HFF-Myc (cell line): ENCODE data around the gene RNF149.
A peak's percentile ranks its signal among the peaks of the same experiment; 100 is the strongest.
"Not testable (repeated sequence)": the region's sequence is repeated elsewhere in the genome, so short reads cannot be mapped to it uniquely, and the experiment has no call there.

Experiments used
- DNase-seq: peaks from one replicate; pipeline ENCODE4 v3.0.0-alpha.2; 2011; ENCODE audit warnings: low read depth; ENCODE audit errors: extremely low read depth
- H3K4me3 ChIP-seq: replicated peaks from 2 replicates; pipeline ENCODE4 v1.5.1; 2011; ENCODE audit warnings: low read depth, mild to moderate bottlenecking, control low read depth, low read length
- CTCF ChIP-seq: IDR thresholded peaks from 2 replicates; pipeline ENCODE4 v1.5.1; 2012; ENCODE audit warnings: mild to moderate bottlenecking, low read depth, low read length, control low read depth; ENCODE audit errors: missing control alignments

The RNF149 gene

DNA sequence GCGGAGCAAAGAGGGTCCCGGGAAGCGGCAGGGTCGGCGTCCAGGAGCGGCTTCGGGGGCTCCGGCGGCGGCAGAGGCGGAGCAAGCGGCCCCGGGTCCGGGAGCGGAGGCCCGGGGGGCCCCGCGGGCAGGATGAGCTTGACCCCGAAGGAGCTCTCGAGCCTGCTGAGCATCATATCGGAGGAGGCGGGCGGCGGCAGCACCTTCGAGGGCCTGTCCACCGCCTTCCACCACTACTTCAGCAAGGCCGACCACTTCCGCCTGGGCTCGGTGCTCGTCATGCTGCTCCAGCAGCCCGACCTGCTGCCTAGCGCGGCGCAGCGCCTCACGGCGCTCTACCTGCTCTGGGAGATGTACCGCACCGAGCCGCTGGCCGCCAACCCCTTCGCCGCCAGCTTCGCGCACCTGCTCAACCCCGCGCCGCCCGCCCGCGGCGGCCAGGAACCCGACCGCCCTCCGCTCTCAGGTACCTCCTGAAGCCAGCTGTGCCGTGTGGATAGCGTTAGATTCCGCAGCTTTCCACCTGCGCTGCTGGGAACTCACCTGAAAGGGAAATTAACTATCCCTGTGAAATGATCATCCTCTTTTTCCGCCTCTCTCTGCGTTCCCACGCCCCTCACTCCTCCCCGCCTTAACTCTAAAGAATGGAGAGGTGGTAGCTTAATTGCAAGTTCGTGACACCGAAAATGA is 55.3 kb downstream of the RNF149 start:
- DNase-seq: no peak
- peak overlapping the region; percentile 99 for H3K4me3 ChIP-seq
- TF ChIP-seq CTCF: no peak

DNA sequence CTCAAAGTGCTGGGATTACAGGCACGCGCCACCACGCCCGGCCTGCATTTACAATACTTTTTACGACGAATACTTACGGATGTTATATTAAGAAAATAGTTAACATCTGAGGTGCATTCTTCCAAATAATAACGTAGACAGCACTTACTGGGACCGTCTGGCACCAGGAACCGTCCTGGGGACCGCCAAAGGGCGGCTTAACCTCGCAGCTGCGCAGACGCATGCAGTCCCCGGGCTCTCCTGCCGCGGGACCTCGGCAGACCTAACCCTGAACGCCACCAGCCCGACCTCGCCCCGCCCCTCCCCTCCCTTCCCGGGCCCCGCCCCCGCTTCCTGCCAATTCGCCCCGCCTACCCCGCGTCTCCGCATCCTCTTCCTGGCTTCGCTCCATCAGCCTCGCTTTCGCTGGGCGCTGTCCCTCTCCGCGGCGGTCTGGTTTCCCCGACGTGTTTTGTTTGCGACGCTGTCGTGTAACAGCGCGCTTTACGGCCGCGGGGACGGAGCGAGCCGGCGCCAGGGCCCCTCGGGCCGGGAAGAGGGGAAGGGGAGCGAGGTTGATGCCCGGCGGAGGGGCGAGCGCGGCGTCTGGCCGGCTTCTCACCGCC is 56.0 kb downstream of the RNF149 start, which contains the start of gene CNOT11:
Gene CNOT11, plus strand, starts transcription at position 479 of the 605 bp plus-strand sequence. Its CDS starts 79 bp downstream, at position 558.
- TF ChIP-seq CTCF: no peak
- H3K4me3 ChIP-seq: peak within 1 kb of the TSS; percentile 99
- DNase-seq: peak; percentile 96

DNA sequence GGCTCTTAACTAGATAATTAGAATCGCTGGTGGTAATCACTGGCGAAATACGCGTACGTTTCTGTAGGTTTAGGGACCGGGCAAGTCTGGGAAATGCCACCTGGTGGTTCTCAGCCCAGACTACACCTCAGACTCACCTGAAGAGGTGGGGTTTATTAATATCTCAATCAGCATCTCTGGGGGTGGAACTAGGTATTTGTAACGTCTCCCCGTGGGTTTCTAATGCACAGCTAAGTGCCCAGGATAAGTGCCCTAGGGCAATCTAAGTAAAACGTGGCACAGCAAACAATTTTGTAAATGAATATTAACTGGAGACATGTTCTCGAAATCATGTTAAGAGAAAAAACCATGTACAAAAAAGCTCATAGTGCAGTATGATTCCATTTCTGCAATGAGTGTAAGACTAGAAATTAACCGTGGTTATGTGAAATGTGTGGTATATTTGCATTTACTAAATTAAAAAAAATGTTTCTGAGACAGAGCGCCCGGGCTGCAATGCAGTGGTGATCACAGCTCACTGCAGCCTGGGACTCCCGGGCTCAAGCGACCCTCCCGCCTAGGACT is 56.6 kb downstream of the RNF149 start:
- peak overlapping the region; percentile 99 for H3K4me3 ChIP-seq
- no peak for DNase-seq
- peak; percentile 20 for TF ChIP-seq CTCF

- DNase-seq, H3K4me3 ChIP-seq: not testable (repeated sequence)
Observed at GRCh38 chr2:101251246-101251781, 57.2 kb downstream of the RNF149 start.

GRCh38 chr2:101249826-101250225 is 58.7 kb downstream of the RNF149 start:
- H3K4me3 ChIP-seq: no peak overlapping the region
- DNase-seq: no peak
- no peak for TF ChIP-seq CTCF

GRCh38 chr2:101248756-101249155 is 59.7 kb downstream of the RNF149 start:
- not testable (repeated sequence) for DNase-seq, H3K4me3 ChIP-seq

DNA sequence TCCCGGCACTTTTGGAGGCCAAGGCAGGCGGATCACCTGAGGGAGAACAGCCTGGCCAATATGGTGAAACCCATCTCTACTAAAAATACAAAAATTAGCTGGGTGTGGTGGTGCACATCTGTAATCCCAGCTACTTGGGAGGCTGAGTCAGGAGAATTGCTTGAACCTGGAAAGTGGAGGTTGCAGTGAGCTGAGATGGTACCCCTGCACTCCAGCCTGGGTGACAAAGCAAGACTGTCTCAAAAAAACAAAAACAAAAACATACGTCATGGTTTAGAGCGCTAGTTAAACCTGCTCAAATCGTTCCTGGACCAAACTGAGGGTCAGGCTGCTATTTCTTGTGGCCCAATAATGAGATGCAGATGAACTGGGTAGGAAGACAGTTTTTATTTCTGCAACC is 63.0 kb downstream of the RNF149 start:
- not testable (repeated sequence) for DNase-seq, H3K4me3 ChIP-seq

- DNase-seq: not testable (repeated sequence)
Observed at GRCh38 chr2:101244899-101245298, 63.6 kb downstream of the RNF149 start.

DNA sequence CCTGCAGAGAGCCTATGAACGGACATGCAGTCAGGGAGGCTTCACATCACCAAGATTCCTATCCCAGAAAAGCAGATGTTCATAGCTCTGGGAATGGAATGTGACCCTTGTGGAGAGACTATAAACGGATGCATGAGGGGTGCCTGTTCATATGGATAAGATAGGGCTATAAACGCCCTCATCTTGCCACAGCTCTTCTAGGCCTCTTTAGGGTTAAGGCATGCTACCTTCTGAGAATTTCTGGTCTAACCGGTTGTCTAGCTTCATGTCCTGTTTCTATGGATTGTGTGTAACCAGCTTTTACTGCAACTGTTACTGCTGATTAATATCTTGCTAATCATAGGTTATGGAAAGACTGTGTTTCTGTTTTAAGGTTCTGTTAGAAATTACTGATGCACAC is 64.1 kb downstream of the RNF149 start:
- not testable (repeated sequence) for H3K4me3 ChIP-seq, DNase-seq

More at GRCh38 chr2:101244899-101245298, 63.6 kb downstream of the RNF149 start:
- not testable (repeated sequence) for H3K4me3 ChIP-seq
